Measurements from ENCODE around the gene ANTKMT.

DNA sequence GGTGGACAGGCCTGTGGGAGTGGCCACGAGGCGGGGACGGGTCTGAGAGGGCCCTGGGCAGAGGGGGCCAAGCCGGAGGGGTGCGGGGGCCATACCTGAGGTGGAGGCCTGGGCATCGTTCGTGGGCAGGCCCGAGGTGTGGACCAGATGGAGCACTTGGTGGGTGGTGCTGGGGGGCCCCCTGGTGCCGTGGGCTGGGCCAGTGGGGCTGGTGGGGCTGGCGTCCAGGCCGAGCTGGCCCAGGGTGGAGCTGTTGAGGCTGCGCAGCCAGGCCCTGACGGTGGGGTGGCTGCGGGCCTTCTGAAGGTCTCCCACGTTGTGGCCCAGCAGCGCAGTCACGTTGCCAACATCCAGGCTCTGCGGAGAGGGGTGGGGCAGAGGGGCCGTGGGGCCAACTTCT is 49.0 kb downstream of the ANTKMT start:
- TF ChIP-seq, protein P1, sequence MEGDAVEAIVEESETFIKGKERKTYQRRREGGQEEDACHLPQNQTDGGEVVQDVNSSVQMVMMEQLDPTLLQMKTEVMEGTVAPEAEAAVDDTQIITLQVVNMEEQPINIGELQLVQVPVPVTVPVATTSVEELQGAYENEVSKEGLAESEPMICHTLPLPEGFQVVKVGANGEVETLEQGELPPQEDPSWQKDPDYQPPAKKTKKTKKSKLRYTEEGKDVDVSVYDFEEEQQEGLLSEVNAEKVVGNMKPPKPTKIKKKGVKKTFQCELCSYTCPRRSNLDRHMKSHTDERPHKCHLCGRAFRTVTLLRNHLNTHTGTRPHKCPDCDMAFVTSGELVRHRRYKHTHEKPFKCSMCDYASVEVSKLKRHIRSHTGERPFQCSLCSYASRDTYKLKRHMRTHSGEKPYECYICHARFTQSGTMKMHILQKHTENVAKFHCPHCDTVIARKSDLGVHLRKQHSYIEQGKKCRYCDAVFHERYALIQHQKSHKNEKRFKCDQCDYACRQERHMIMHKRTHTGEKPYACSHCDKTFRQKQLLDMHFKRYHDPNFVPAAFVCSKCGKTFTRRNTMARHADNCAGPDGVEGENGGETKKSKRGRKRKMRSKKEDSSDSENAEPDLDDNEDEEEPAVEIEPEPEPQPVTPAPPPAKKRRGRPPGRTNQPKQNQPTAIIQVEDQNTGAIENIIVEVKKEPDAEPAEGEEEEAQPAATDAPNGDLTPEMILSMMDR (conservative IDR thresholded peaks at IDR 0.05): no peak
- TF ChIP-seq EZH2 (IDR thresholded peaks at IDR 0.05; ENCODE audit: low read depth): no peak

Data from PC-9 (cell line).